ENCODE results near the gene SRMS.

- TF ChIP-seq CTCF (IDR thresholded peaks at IDR 0.05): no peak
- no peak for TF ChIP-seq POLR2A (IDR thresholded peaks at IDR 0.05)
Measured at GRCh38 chr20:63497946-63498935, 49.3 kb downstream of the SRMS start.

Measured in testis (tissue), 2 donors.